PC-9 (cell line): ENCODE data around the gene BCL6.

Experiments
- CTCF ChIP-seq: fragments of 200-600 bp; sonication (generic); conservative IDR thresholded peaks from 2 replicates; pipeline ENCODE4 v1.6.1; 2017; ENCODE audit warnings: mixed run types, antibody characterized with exemption, mild to moderate bottlenecking, moderate library complexity
- EZH2 ChIP-seq: fragments of 200-600 bp; sonication (generic); IDR thresholded peaks from 2 replicates; pipeline ENCODE4 v1.8.0; 2017; ENCODE audit warnings: antibody characterized with exemption, low read depth

DNA sequence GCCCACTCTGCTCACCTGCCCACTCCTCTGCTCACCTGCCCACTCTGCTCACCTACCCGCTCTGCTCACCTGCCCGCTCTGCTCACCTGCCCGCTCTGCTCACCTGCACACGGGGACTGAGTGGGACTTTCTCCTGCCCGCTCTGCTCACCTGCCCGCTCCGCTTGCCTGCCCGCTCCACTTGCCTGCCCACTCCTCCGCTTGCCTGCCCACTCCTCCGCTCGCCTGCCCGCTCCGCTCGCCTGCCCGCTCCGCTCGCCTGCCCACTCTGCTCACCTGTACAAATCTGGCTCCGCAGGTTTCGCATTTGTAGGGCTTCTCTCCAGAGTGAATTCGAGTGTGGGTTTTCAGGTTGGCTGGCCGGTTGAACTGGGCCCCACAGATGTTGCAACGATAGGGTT lies 20.0 kb downstream of the BCL6 start:
- no peak for TF ChIP-seq CTCF
- TF ChIP-seq EZH2: no peak
